HG03571 (cell line): ENCODE results near the gene TRANK1.
"Not testable (repeated sequence)": the region's sequence is repeated elsewhere in the genome, so short reads cannot be mapped to it uniquely, and the experiment has no call there.

Source experiments
- ATAC-seq: cut with Tn5 transposase; IDR thresholded peaks from one replicate; pipeline ENCODE4 v1.9.1; 2021; ENCODE audit not compliant: unreplicated experiment

TRANK1 gene

GRCh38 chr3:36944641-36945270, at the start of gene TRANK1:
TRANK1 (minus strand) TSS chr3:36945054; CDS start chr3:36944809, 245 bp downstream.
- peak; percentile 56 for ATAC-seq

GRCh38 chr3:36993326-36994283, 48.8 kb upstream of the TRANK1 start, which contains the start of gene MLH1:
MLH1 (plus strand) TSS chr3:36993518; CDS start chr3:36993548, 30 bp downstream.
- ATAC-seq = peak; percentile 89

- peak; percentile 90 for ATAC-seq
Measured at GRCh38 chr3:36992806-36993325, 48.0 kb upstream of the TRANK1 start, which contains the start of gene EPM2AIP1. EPM2AIP1 (minus strand) TSS chr3:36993131; CDS start chr3:36993077, 54 bp downstream.

- ATAC-seq = no peak
Measured at GRCh38 chr3:36991923-36992805, 47.3 kb upstream of the TRANK1 start.

GRCh38 chr3:36991147-36991546, 46.3 kb upstream of the TRANK1 start:
- ATAC-seq = no peak

GRCh38 chr3:36989568-36989967, 44.7 kb upstream of the TRANK1 start:
- no peak for ATAC-seq

GRCh38 chr3:36989005-36989404, 44.2 kb upstream of the TRANK1 start:
- no peak for ATAC-seq

- ATAC-seq = no peak
Measured at GRCh38 chr3:36988356-36988755, 43.5 kb upstream of the TRANK1 start.

GRCh38 chr3:36981006-36981405, 36.2 kb upstream of the TRANK1 start:
- no peak for ATAC-seq

GRCh38 chr3:36973139-36973538, 28.3 kb upstream of the TRANK1 start:
- no peak for ATAC-seq

- ATAC-seq = no peak
Measured at GRCh38 chr3:36972163-36972562, 27.3 kb upstream of the TRANK1 start.

- peak; percentile 99 for ATAC-seq
Measured at GRCh38 chr3:36969540-36970432, 24.9 kb upstream of the TRANK1 start.

- no peak for ATAC-seq
Measured at GRCh38 chr3:36969085-36969484, 24.2 kb upstream of the TRANK1 start.

- no peak for ATAC-seq
Measured at GRCh38 chr3:36965440-36965839, 20.6 kb upstream of the TRANK1 start.

- peak; percentile 44 for ATAC-seq
Measured at GRCh38 chr3:36964817-36965216, 20.0 kb upstream of the TRANK1 start.

- ATAC-seq = no peak
Measured at GRCh38 chr3:36964331-36964730, 19.5 kb upstream of the TRANK1 start.

GRCh38 chr3:36963008-36963407, 18.2 kb upstream of the TRANK1 start:
- not testable (repeated sequence) for ATAC-seq

GRCh38 chr3:36960502-36960901, 15.6 kb upstream of the TRANK1 start:
- ATAC-seq = no peak

GRCh38 chr3:36959821-36960220, 15.0 kb upstream of the TRANK1 start:
- ATAC-seq = no peak
